Ramos (cell line): ENCODE measurements around the gene HHIPL1.
"Not testable (repeated sequence)": the region's sequence is repeated elsewhere in the genome, so short reads cannot be mapped to it uniquely, and the experiment has no call there.

ENCODE experiments used
- in situ Hi-C: fragments of 300-500 bp; cut with MboI; formaldehyde crosslinking; loops from one replicate; pipeline ENCODE4 v1.14.3; 2022; ENCODE audit warnings: low sequenced_read_pairs; ENCODE audit not compliant: unreplicated experiment

The HHIPL1 gene

GRCh38 chr14:99632410-99633035 lies 12.4 kb upstream of the HHIPL1 start:
- in situ Hi-C loops = no loop called here

- in situ Hi-C loops = no loop called here
Observed at GRCh38 chr14:99633141-99633540, 11.8 kb upstream of the HHIPL1 start.

DNA sequence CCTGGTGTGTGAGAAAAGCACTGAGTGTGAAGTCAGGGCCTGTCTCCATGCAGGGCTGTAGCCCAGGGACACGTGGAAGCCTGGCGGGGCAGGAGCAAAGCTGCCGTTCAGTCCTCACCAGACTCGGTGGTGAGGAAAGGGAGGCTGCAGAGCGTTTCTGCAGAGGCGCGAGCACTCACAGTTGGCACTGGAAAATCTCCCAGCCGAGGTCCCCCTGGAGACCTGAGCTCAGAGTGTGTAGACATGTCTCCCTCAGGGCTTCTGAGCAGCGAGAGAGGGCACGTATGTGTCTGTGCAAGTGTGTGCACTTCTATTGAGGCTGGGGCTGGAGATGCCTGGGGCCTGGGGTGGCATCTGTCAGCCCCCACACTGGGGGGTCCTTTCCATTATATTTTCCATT lies 11.0 kb upstream of the HHIPL1 start:
- in situ Hi-C loops = no loop called here

GRCh38 chr14:99634443-99634842 lies 10.5 kb upstream of the HHIPL1 start:
- in situ Hi-C loops = no loop called here

DNA sequence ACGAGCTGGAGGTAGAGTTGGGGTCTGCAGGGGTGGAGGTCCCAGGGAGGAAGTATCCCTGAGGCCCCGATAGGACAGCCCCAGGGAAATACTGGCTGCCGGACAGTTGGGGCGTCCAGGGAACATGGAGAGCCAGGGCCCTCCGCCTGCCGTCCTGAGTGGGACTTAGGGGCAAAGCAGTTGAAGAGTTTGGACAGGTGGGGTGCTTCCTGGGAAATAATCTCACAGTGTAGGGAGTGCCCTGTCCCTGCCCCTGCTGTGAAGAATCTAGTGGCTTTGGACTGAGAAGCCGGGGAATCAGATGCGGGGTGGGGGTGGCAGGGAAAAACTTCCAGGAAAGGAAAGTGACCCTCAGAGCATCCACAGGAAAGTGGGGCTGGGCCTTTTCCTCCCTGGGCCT lies 9.8 kb upstream of the HHIPL1 start:
- in situ Hi-C loops = no loop called here

DNA sequence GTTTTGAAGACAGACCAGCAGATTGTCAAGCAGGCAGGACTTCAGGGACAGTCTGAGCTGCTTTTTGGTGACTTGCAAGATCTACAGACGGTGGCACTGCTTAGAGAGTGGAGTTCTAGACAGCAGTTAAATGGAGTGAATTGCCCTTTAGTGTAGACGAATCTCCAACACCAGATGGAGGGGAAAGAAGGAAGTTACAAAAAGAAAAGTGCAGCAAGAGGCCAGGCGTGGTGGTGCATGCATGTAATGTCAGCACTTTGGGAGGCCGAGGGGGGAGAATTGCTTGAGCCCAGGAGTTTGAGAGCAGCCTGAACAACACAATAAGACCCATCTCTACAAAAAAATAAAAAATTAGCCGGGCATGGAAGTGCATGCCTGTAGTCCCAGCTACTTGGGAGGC lies 8.4 kb upstream of the HHIPL1 start:
- in situ Hi-C loops = no loop called here

DNA sequence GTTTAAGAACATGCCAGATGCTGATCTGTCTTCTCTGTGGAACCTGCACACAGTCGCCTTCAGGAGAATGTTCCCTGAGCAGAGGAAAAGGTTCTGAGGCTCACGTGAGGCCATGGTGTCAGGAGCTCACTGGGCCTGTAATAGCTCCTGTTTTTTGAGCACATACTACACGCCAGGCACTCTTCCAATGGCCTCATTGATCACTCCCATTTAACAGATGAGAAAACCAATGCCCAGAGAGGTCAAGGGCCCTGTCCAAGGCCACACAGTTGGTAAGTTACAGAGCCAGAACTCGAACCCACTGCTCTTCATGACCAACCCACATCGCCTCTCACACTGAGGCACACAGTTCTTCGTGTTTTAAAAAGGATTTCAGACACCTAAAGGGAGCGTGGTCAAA lies 7.3 kb upstream of the HHIPL1 start:
- in situ Hi-C loops = no loop called here

DNA sequence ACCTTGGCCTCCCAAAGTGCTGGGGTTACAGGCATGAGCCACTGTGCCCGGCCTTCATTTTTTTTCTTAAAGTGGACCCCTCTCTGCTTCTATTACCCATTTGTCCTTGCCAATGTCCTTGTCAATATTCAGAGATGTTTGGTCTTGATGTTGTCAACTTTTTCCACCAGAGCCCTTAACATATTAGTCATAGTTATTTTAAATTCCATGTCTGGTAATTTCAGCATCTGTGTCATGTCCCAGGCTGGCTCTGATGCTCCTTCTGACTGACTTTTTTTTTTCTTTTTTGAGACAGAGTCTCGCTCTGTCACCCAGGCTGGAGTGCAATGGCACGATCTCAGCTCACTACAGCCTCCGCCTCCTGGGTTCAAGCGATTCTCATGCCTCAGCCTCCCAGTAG lies 2.2 kb upstream of the HHIPL1 start:
- in situ Hi-C loops = not testable (repeated sequence)

- in situ Hi-C loops = no loop called here
Observed at GRCh38 chr14:99643343-99643742, 1.6 kb upstream of the HHIPL1 start.

DNA sequence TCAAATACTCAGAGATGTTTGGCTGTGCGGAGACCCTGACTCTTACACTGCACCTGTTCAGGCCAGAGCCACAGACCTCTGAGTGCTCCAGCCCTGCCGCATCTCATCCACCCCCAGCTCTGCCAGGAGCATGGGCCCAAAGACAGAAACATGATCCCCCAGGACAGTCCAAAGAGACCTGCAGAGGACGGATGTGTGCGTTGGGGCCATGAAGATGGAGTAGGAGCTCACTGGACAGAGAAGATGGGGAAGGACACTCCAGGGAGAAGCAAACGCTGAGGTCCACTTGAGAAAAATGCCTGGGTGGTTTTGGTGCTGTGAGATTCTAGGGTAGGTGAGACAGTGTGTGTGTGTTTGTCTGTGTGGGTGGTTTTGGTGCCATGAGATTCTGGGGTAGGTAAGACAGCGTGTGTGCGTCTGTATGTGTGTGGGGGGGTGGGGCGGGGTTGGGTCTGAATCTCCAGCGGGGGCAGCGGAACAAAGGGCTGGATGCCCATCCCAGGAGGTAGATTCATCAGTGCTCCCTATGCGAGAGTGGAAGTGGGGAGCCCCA lies 818 bp upstream of the HHIPL1 start:
- in situ Hi-C loops = no loop called here

GRCh38 chr14:99645545-99646505 lies 896 bp downstream of the HHIPL1 start:
- in situ Hi-C loops = no loop called here

GRCh38 chr14:99647411-99647810 lies 2.5 kb downstream of the HHIPL1 start:
- in situ Hi-C loops = no loop called here

DNA sequence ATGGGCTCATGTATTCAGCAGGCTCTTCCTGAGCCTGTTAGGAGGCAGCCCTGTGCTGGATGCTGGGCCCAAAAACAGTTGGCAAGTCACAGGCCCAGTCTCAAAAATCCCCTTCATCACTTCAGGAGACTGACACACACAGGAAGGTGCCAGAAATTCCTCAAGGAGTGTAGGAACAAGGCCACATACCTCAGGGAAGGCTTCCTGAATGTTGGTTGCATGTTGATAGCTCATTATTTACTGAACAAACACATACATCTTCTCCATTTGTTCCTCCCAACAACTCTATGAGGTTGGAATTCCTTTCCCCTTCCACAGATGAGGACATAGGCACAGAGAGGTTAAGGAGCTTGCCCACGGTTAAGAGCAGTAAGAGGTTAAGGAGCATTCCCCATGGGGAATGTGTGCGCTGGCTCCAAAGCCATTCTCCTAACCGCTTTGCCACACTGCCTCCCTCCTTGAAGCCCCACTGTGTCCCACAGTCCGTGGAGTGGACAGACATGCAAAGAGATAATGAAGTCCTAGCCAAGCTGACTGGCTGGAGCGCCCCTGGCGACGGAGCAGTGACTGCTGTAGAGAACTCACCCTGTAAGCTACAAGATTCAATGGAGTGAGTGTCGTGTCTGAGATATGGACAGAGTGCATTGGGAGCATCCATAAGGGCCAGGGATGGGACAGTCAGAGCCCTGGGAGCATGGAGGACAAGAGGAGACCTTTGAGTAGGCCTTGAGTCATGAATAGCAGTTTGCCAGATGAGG lies 3.3 kb downstream of the HHIPL1 start:
- in situ Hi-C loops = no loop called here

DNA sequence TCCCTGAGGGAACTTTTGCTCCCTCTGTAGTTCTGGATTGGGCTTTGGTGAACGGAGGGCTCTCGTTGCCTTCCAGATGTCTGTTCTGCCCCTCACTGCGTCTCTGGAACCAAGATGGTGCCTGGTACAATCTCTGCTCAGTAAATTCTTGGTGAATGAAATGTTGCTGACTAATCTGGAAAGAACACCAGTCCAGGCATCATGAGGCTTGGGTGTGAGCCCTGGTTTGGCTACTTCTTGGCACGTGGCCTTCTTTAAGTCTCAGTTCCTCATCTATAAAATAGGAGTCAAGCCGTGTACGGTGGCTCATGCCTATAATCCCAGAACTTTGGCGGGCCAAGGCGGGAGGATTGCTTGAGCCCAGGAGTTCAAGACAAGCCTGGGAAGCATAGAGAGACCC lies 4.3 kb downstream of the HHIPL1 start:
- in situ Hi-C loops = no loop called here

DNA sequence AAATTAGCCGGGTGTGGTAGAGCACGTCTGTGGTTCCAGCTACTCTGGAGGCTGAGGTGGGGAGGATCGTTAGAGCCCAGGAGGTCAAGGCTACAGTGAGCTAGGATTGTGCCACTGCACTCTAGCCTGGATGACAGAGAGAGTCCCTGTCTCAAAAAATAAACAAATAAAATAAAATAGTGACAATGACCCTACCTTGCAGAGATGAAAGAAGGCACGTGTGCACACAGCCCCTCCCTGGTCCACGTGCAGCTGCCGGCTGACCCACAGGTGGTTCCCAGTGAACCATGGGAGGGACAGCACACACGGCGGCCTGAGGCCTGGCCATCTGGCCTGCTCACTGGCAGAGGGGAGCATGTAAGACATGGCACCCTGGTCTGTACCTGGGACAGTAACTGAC lies 4.7 kb downstream of the HHIPL1 start:
- in situ Hi-C loops = no loop called here

DNA sequence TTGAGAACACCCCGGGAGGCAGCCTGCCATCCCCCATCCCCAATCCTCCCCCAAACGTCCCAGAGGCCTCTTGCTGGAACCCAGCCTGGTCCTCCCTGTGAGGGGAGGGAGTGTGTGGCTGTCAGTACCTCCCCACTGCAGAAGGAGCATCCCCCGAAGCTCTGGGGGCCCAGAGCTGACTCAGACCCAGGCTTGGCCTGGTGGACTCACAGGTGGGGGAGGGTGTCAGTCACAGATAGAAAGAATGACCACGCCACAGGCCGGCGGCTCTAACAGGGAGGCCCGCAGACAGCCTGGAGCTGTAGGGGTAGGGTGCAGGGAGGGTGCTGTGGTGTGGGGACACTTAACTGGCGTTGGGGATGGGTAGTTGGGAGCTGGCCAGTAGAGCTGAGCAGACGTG lies 5.3 kb downstream of the HHIPL1 start:
- in situ Hi-C loops = no loop called here

DNA sequence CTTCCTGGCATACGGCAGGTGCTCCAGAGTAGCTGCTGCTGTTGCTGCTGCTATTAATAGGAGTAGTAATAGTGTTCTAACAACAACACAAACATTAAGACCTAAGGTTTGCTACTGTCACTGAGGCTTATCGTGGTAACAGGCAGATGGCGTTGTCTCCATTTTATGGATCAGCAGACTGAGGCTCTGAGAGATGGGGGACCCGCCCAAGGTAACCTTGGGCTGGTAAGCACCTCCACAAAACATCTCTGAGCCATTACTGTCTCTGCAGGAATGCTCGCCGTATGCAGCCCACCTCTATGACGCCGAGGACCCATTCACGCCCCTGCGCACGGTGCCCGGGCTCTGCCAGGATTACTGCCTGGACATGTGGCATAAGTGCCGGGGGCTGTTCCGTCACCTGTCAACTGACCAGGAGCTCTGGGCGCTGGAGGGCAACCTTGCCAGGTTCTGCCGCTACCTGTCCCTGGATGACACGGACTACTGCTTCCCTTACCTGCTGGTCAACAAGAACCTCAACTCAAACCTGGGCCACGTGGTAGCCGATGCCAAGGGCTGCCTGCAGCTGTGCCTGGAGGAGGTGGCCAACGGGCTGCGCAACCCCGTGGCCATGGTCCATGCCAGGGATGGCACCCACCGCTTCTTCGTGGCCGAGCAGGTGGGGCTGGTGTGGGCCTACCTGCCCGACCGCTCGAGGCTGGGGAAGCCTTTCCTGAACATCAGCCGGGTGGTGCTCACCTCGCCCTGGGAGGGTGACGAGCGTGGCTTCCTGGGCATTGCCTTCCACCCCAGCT lies 7.2 kb downstream of the HHIPL1 start:
- in situ Hi-C loops = no loop called here

DNA sequence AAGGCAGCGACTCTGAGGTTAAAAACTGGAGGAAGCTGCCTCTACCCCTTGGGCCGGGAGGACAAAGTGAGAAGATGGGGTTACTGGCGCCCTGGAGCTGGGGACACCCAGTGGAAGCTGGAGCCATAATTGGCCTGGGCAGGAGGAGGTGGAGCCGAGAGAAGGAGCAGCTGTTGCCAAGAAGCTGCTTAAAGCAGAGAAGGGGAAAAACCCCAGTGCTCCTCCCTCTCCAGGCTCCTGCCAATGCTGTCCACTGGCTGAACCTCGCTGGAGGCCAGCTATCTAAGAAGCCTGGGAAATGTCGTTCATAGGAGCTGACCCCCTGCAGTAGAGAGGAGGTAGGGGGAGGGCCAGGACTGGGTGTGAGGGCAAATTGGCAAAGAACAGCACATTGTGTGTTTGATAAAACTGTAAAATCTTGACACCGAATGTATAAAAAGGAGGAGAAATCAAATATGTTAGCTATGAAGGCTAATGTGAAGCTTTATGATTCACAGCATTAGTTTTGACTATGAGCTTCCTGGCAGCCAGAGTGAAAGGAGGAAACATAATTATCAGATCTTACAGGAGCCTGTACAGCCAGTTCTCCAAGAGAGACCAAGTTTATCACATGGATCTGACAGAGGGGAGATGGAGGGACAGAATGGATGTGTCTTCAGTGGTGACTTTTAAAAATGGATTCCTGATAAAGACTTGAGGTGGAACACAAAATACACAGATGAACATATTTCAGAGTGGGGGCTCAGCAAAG lies 9.5 kb downstream of the HHIPL1 start:
- in situ Hi-C loops = no loop called here

DNA sequence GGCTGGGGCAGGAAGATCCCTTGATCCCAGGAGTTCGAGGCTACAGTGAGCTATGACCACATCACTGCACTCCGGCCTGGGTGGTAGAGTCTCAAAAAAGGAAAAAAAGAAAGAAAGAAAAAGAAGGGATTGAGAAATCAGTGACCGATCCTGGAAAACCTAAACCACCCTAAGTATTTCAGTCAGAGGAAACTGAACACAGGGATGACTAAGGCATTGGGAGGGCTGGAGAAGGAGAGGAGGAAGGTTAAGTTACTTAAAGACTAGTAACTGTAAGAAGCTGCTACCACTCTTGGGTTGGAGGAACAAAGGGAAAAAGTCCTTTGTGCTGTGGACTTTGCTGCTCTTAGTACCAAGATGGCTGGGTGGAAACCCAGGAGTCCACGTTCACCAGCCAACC lies 10.6 kb downstream of the HHIPL1 start:
- in situ Hi-C loops = no loop called here
